Stimulated activated CD8-positive, alpha-beta memory T cell treated with anti-CD3 and anti-CD28 coated beads, Interleukin-15, amount 100 ng/mL, for 1 hour (primary cell): ENCODE results near the gene TMEM178B.

Source experiments
- DNase-seq: peaks from one replicate; pipeline ENCODE4 v3.0.0-alpha.2; 2020; ENCODE audit warnings: low read depth

TMEM178B gene

GRCh38 chr7:141468341-141468740 is 394.5 kb downstream of the TMEM178B start:
- no peak for DNase-seq

- no peak for DNase-seq
Measured at GRCh38 chr7:141475679-141476078, 401.8 kb downstream of the TMEM178B start.

GRCh38 chr7:141477865-141478264 is 404.0 kb downstream of the TMEM178B start:
- no peak for DNase-seq

GRCh38 chr7:141478845-141479244 is 405.0 kb downstream of the TMEM178B start:
- no peak for DNase-seq

- no peak for DNase-seq
Measured at GRCh38 chr7:141480953-141481352, 407.1 kb downstream of the TMEM178B start.

- DNase-seq, result no peak
Measured at GRCh38 chr7:141481971-141482370, 408.1 kb downstream of the TMEM178B start.

GRCh38 chr7:141483044-141483443 is 409.2 kb downstream of the TMEM178B start:
- DNase-seq, result no peak

- DNase-seq, result no peak
Measured at GRCh38 chr7:141484907-141485306, 411.0 kb downstream of the TMEM178B start.

GRCh38 chr7:141486959-141487358 is 413.1 kb downstream of the TMEM178B start:
- no peak for DNase-seq

- DNase-seq, result no peak
Measured at GRCh38 chr7:141490474-141490873, 416.6 kb downstream of the TMEM178B start.

GRCh38 chr7:141495057-141495456 is 421.2 kb downstream of the TMEM178B start:
- DNase-seq, result no peak

- no peak for DNase-seq
Measured at GRCh38 chr7:141497391-141497790, 423.5 kb downstream of the TMEM178B start.

GRCh38 chr7:141500608-141501007 is 426.7 kb downstream of the TMEM178B start:
- DNase-seq, result no peak

GRCh38 chr7:141501451-141501850 is 427.6 kb downstream of the TMEM178B start:
- DNase-seq, result no peak

- DNase-seq, result no peak
Measured at GRCh38 chr7:141511316-141511675, 437.4 kb downstream of the TMEM178B start.

- DNase-seq, result no peak
Measured at GRCh38 chr7:141511676-141512396, 438.0 kb downstream of the TMEM178B start.

GRCh38 chr7:141512597-141512996 is 438.7 kb downstream of the TMEM178B start:
- no peak for DNase-seq

- DNase-seq, result no peak
Measured at GRCh38 chr7:141513720-141514119, 439.9 kb downstream of the TMEM178B start.

GRCh38 chr7:141515941-141516340 is 442.1 kb downstream of the TMEM178B start:
- DNase-seq, result no peak

- DNase-seq, result no peak
Measured at GRCh38 chr7:141519623-141520022, 445.8 kb downstream of the TMEM178B start.

- DNase-seq, result no peak
Measured at GRCh38 chr7:141522657-141523342, 448.9 kb downstream of the TMEM178B start.

GRCh38 chr7:141525973-141526514 is 452.2 kb downstream of the TMEM178B start:
- DNase-seq, result no peak

- DNase-seq, result no peak
Measured at GRCh38 chr7:141527076-141527475, 453.2 kb downstream of the TMEM178B start.
